PC-9 (cell line): ENCODE data around the gene SBNO2.

ENCODE experiments used
- EZH2 ChIP-seq: fragments of 200-600 bp; sonication (generic); IDR thresholded peaks from 2 replicates; pipeline ENCODE4 v1.8.0; 2017; ENCODE audit warnings: antibody characterized with exemption, low read depth
- TF ChIP-seq, protein P1 (sequence below): fragments of 200-600 bp; sonication (generic); conservative IDR thresholded peaks from 2 replicates; pipeline ENCODE4 v1.6.1; 2017; ENCODE audit warnings: mixed run types, antibody characterized with exemption, mild to moderate bottlenecking, moderate library complexity

DNA sequence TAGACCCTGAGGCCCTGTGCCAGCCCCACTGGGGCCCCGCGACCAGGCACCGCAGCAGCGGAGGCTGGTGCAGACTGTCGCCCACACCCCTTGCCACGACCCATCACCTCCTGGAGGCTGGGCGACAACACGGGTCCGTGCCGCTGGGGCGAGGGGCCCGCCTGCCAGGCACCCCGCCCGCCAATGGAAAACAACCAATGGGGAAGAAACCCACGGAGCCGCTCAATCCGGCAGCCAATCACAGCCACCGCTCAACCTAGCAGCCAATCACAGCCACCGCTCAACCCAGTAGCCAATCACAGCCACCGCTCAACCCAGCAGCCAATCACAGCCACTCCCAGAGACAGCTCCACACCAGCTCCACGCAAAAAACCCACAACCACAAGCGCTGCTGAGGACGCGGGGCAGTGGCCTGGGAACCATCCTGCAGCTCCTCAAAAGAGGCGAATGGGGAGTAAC, 40.6 kb downstream of the SBNO2 start:
- TF ChIP-seq, protein P1, sequence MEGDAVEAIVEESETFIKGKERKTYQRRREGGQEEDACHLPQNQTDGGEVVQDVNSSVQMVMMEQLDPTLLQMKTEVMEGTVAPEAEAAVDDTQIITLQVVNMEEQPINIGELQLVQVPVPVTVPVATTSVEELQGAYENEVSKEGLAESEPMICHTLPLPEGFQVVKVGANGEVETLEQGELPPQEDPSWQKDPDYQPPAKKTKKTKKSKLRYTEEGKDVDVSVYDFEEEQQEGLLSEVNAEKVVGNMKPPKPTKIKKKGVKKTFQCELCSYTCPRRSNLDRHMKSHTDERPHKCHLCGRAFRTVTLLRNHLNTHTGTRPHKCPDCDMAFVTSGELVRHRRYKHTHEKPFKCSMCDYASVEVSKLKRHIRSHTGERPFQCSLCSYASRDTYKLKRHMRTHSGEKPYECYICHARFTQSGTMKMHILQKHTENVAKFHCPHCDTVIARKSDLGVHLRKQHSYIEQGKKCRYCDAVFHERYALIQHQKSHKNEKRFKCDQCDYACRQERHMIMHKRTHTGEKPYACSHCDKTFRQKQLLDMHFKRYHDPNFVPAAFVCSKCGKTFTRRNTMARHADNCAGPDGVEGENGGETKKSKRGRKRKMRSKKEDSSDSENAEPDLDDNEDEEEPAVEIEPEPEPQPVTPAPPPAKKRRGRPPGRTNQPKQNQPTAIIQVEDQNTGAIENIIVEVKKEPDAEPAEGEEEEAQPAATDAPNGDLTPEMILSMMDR: no peak
- TF ChIP-seq EZH2: no peak
